B cell (primary cell): ENCODE results near the gene LIN9. TPM values are rescaled to one million over a fixed set of nuclear protein-coding genes. Genes with fewer than 3 reads are reported as not detected.

Experiments
- ATAC-seq: fragments of 200-7000 bp; cut with Tn5 transposase; one replicate; pipeline ENCODE4 v1.10.0; 2021; ENCODE audit warnings: low read depth, mild to moderate bottlenecking, moderate number of reproducible peaks, moderate library complexity
- CTCF ChIA-PET: fragments of 350-600 bp; sonication (Branson Sonifier 250); formaldehyde crosslinking; loops from one replicate; lab custom pipeline; 2021; ENCODE audit warnings: antibody characterized with exemption, inconsistent platforms; lab: Charles Lee
- POLR2A ChIA-PET: fragments of 350-600 bp; sonication (Branson Sonifier 250); formaldehyde crosslinking; loops from one replicate; lab custom pipeline; 2021; ENCODE audit warnings: antibody characterized with exemption; lab: Charles Lee
- DNase-seq: peaks from one replicate; pipeline ENCODE4 v3.0.0; 2013
- H2AFZ ChIP-seq: 2 replicates; pipeline ENCODE4 v1.6.1; 2012; ENCODE audit warnings: mild to moderate bottlenecking, low read depth, low read length; ENCODE audit not compliant: insufficient read depth, poor library complexity, severe bottlenecking
- H3K27ac ChIP-seq, 2 donors: 1 replicate in 1 of 2; 2 replicates in 1 of 2; pipeline ENCODE4 v1.5.1; 2012 to 2013; ENCODE audit warnings: low read length in 2 of 2, mild to moderate bottlenecking in 2 of 2, moderate library complexity in 1 of 2
- H3K27me3 ChIP-seq, 4 experiments: fragments of 200-600 bp in 1 of 4; sonication (generic) in 1 of 4; replicated peaks in 1 of 4; 1 replicate in 2 of 4; 2 replicates in 2 of 4; pipeline versions ENCODE4 v1.6.1 to v1.7.0; 2013 to 2016; ENCODE audit warnings: low read length in 3 of 4, mild to moderate bottlenecking in 2 of 4, mixed read lengths in 1 of 4, moderate library complexity in 1 of 4; ENCODE audit not compliant: insufficient read depth in 4 of 4, control insufficient read depth in 3 of 4; ENCODE audit errors: control extremely low read depth in 1 of 4
- H3K36me3 ChIP-seq, 2 experiments: replicated peaks in 1 of 2; 1 replicate in 1 of 2; 2 replicates in 1 of 2; pipeline versions ENCODE4 v1.6.1 to v1.7.1; 2013; ENCODE audit warnings: low read length in 1 of 2; ENCODE audit not compliant: insufficient read depth in 2 of 2, control insufficient read depth in 1 of 2; ENCODE audit errors: control extremely low read depth in 1 of 2, extremely low read depth in 1 of 2
- H3K4me1 ChIP-seq, 2 donors: fragments of 200-600 bp in 1 of 2; sonication (generic) in 1 of 2; 1 replicate in 1 of 2; 2 replicates in 1 of 2; pipeline versions ENCODE4 v1.5.1 to v1.6.1; 2013 to 2017; ENCODE audit warnings: low read length in 2 of 2; ENCODE audit not compliant: control insufficient read depth in 2 of 2, insufficient read depth in 2 of 2
- H3K4me2 ChIP-seq: replicated peaks from 2 replicates; pipeline ENCODE3; 2012; ENCODE audit warnings: mild to moderate bottlenecking, low read depth, low read length; ENCODE audit not compliant: poor library complexity, severe bottlenecking
- H3K4me3 ChIP-seq, 5 experiments: fragments of 200-600 bp in 1 of 5; sonication (generic) in 1 of 5; 1 replicate in 3 of 5; 2 replicates in 2 of 5; pipeline versions ENCODE4 v1.5.1 to v1.7.0; 2011 to 2016; ENCODE audit warnings: low read length in 4 of 5, mild to moderate bottlenecking in 4 of 5, low read depth in 2 of 5, control low read depth in 1 of 5, moderate library complexity in 1 of 5; ENCODE audit not compliant: insufficient read depth in 1 of 5; ENCODE audit errors: control extremely low read depth in 1 of 5, extremely low read depth in 1 of 5
- H3K79me2 ChIP-seq: fragments of 200-600 bp; sonication (generic); one replicate; pipeline ENCODE4 v1.6.0; 2016; ENCODE audit warnings: low read length; ENCODE audit not compliant: control insufficient read depth, insufficient read depth
- H3K9ac ChIP-seq: fragments of 200-600 bp; sonication (generic); 2 replicates; pipeline ENCODE4 v1.6.1; 2017; ENCODE audit warnings: mild to moderate bottlenecking, low read length, moderate library complexity
- H3K9me3 ChIP-seq, 3 donors: one replicate each; pipeline versions ENCODE4 v1.6.1 to v1.7.1; 2013; ENCODE audit warnings: low read length in 2 of 3; ENCODE audit not compliant: control insufficient read depth in 2 of 3, insufficient read depth in 1 of 3; ENCODE audit errors: control extremely low read depth in 1 of 3
- H4K20me1 ChIP-seq: 2 replicates; pipeline ENCODE4 v1.6.0; 2012; ENCODE audit warnings: mild to moderate bottlenecking, low read length; ENCODE audit not compliant: insufficient read depth, control insufficient read depth, poor library complexity, severe bottlenecking
- H3K27ac Mint-ChIP-seq: one replicate; pipeline ENCODE4 v1.8.0; 2021; ENCODE audit warnings: mixed read lengths
- H3K27me3 Mint-ChIP-seq: one replicate; pipeline ENCODE4 v1.8.0; 2021; ENCODE audit warnings: mixed read lengths
- H3K4me1 Mint-ChIP-seq: one replicate; pipeline ENCODE4 v1.8.0; 2021; ENCODE audit warnings: mixed read lengths
- H3K4me3 Mint-ChIP-seq: one replicate; pipeline ENCODE4 v1.8.0; 2021; ENCODE audit warnings: mixed read lengths
- H3K9me3 Mint-ChIP-seq: one replicate; pipeline ENCODE4 v1.8.0; 2022; ENCODE audit warnings: mixed read lengths; ENCODE audit not compliant: insufficient read depth
- CTCF ChIP-seq: fragments of 200-600 bp; IDR thresholded peaks from one replicate; pipeline ENCODE4 v1.8.0; 2022; ENCODE audit warnings: antibody characterized with exemption, mild to moderate bottlenecking
- EZH2 ChIP-seq: IDR thresholded peaks from 2 replicates; pipeline ENCODE4 v1.6.1; 2012; ENCODE audit warnings: borderline replicate concordance, low read depth, mild to moderate bottlenecking, moderate library complexity, low read length; ENCODE audit not compliant: insufficient read depth, poor library complexity, severe bottlenecking
- WGBS: methylation state at CpG from one replicate; pipeline ENCODE4 v1.1.5; 2013; ENCODE audit warnings: missing lambda C conversion rate; ENCODE audit not compliant: insufficient coverage; 5-methylcytosine and 5-hydroxymethylcytosine counted together
- intact Hi-C: fragments of 100-400 bp; cut with micrococcal nuclease; formaldehyde crosslinking; loops from one replicate; pipeline ENCODE4 v1.10.0; 2022
- polyA plus RNA-seq: library from polyadenylated mRNA; depleted of rRNA; stranded (reverse); fragments of >200 nt; gene quantifications from 2 replicates; pipeline ENCODE4 v1.2.3, GENCODE V29; 2012
- total RNA-seq, 2 donors: library from RNA; stranded (reverse); fragments of 120-200 nt in 1 of 2; gene quantifications; 1 replicate in 1 of 2; 2 replicates in 1 of 2; pipeline versions ENCODE4 v1.2.3 to v1.2.4, GENCODE V29; 2013 to 2022

LIN9 gene
- total and polyA plus RNA-seq, 2 donors (not counting 1 experiment from before 2014, with no cell fraction given), result 1.7 to 6.7 TPM

DNA sequence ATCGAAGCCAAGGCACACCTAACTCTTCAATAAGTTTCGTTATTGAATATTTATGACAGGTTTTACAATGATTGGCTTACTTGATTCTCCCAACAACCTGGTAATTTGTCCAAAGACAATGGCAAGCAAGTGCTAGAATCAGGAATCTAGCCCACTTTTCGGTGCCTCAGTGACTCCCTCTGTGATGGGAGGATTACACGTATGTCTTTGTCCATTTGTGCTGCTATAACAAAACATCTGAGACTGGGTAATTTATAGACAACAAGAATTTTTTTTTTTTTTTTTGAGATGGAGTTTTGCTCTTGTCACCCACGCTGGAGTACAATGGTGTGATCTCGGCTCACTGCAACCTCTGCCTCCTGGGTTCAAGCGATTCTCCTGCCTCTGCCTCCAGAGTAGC, 2.4 kb upstream of the LIN9 start:
- no peaks in the 10 kb centered on the region for H3K9me3 Mint-ChIP-seq
- Histone ChIP-seq H2AFZ (no peak overlapping the region), H3K36me3 (no peaks in the 10 kb centered on the region), H3K9ac (no peak overlapping the region), H3K9me3 (no peaks in the 10 kb centered on the region), H3K4me1 (peaks cover 12 to 14% of the 10 kb centered on the region in 2 donors), H3K79me2 (peaks cover 19% of the 10 kb centered on the region), H3K4me3 (no peak overlapping the region), H4K20me1 (no peaks in the 10 kb centered on the region), H3K4me2 (no peak overlapping the region), H3K27me3 (peaks cover 0 to 14% (median 2%) of the 10 kb centered on the region in 4 experiments), H3K27ac (no peak overlapping the region)
- peaks cover 15% of the 10 kb centered on the region for H3K4me1 Mint-ChIP-seq
- peaks cover 5% of the 10 kb centered on the region for H3K27me3 Mint-ChIP-seq
- no peak for DNase-seq
- no peak overlapping the region for H3K4me3 Mint-ChIP-seq
- intact Hi-C loops, result no loop called here
- WGBS, result 92% methylated on average over 3 of the region's 7 CpGs
- no peak for ATAC-seq
- ChIA-PET POLR2A (interaction anchor here (0.8 kb wide), 1 partner anchor 53 kb away, joined by 5 read pairs; no protein-coding TSS in a partner anchor), CTCF (interaction anchor here (0.6 to 1.7 kb wide), 5 partner anchors 22 to 323 kb away, joined by 3 to 4 read pairs (median 4); no protein-coding TSS in a partner anchor)
- TF ChIP-seq EZH2, result no peak
- TF ChIP-seq CTCF, result no peak
- H3K27ac Mint-ChIP-seq, result no peak overlapping the region

DNA sequence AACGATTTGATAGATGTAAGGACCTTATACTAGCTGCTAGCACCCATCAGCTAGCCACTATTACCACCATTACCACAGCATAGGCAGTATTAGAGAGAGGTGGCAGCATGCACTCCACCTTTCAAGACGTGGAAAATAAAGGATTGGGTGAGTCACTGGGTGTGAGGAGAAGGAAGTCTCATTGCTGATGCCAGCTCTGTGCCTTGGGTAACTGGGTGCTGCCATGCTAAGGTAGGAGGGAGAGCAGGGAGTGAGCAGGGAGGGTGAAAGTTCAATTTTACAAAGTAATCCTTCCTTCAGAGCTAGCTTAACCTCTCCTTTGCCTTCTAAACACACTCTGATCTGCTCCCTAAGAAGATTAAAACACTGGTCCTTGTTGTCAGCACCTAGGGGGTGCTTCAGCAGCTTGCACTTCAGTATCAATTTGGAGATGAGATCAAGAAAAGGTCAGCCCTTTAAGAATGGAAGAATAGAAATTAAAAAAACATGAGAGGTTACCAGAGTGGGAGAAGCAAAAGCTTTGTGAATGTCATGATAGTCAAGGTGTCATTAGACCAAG, 1.8 kb upstream of the LIN9 start:
- no peak overlapping the region for H3K9ac ChIP-seq
- no peak overlapping the region for H3K4me3 ChIP-seq
- no peaks in the 10 kb centered on the region for H3K9me3 Mint-ChIP-seq
- H3K36me3 ChIP-seq, result no peaks in the 10 kb centered on the region
- H3K9me3 ChIP-seq, result no peaks in the 10 kb centered on the region
- H3K4me3 Mint-ChIP-seq, result peak overlapping the region; percentile 80
- WGBS, result 100% methylated on average over 1 of the region's 2 CpGs
- CTCF ChIA-PET, result interaction anchor here (0.6 to 1.7 kb wide), 4 partner anchors 23 to 322 kb away, joined by 3 to 4 read pairs (median 4); no protein-coding TSS in a partner anchor
- POLR2A ChIA-PET, result interaction anchor here (0.6 to 0.8 kb wide), 2 partner anchors 36 to 53 kb away, joined by 5 to 8 read pairs; no protein-coding TSS in a partner anchor
- H3K27ac Mint-ChIP-seq, result no peak overlapping the region
- peaks cover 12 to 14% of the 10 kb centered on the region in 2 donors for H3K4me1 ChIP-seq
- H3K27me3 Mint-ChIP-seq, result peaks cover 5% of the 10 kb centered on the region
- no peak overlapping the region for H3K27ac ChIP-seq
- ATAC-seq, result no peak
- H3K79me2 ChIP-seq, result peaks cover 24% of the 10 kb centered on the region
- H2AFZ ChIP-seq, result no peak overlapping the region
- H3K27me3 ChIP-seq, result peaks cover 0 to 14% (median 2%) of the 10 kb centered on the region in 4 experiments
- no peak for TF ChIP-seq CTCF
- TF ChIP-seq EZH2, result no peak
- peaks cover 19% of the 10 kb centered on the region for H3K4me1 Mint-ChIP-seq
- intact Hi-C loops, result no loop called here
- peak; percentile 15 for DNase-seq
- H4K20me1 ChIP-seq, result no peaks in the 10 kb centered on the region
- H3K4me2 ChIP-seq, result no peak overlapping the region
